ENCODE data around the gene HIVEP3.

HIVEP3 gene

GRCh38 chr1:41730806-41731205, 187.9 kb downstream of the HIVEP3 start:
- no peaks in the 10 kb centered on the region for H3K36me3 ChIP-seq (ENCODE audit: insufficient read depth)
- H3K4me1 ChIP-seq (ENCODE audit: low read depth, poor library complexity, severe bottlenecking): peaks cover 45% of the 10 kb centered on the region
- H3K79me2 ChIP-seq (ENCODE audit: insufficient read depth, low read depth): no peaks in the 10 kb centered on the region
- TF ChIP-seq CTCF (conservative IDR thresholded peaks at IDR 0.05; ENCODE audit: low read depth, low read length): no peak
- no peaks in the 10 kb centered on the region for H3K27me3 ChIP-seq (ENCODE audit: insufficient read depth, low read depth)
- no peak overlapping the region for H3K9ac ChIP-seq
- H3K4me2 ChIP-seq: no peak overlapping the region
- no peak overlapping the region for H3K27ac ChIP-seq
- H2AFZ ChIP-seq (ENCODE audit: low read depth): no peak overlapping the region
- no peaks in the 10 kb centered on the region for H4K20me1 ChIP-seq (ENCODE audit: insufficient read depth)
- no peak overlapping the region for H3K4me3 ChIP-seq (IDR thresholded peaks at IDR 0.05; ENCODE audit: insufficient read depth, low read depth, low read length)

- no peaks in the 10 kb centered on the region for H4K20me1 ChIP-seq (ENCODE audit: insufficient read depth)
- H3K9ac ChIP-seq: peak overlapping the region; percentile 72
- H3K79me2 ChIP-seq (ENCODE audit: insufficient read depth, low read depth): no peaks in the 10 kb centered on the region
- no peaks in the 10 kb centered on the region for H3K36me3 ChIP-seq (ENCODE audit: insufficient read depth)
- no peaks in the 10 kb centered on the region for H3K27me3 ChIP-seq (ENCODE audit: insufficient read depth, low read depth)
- H3K4me2 ChIP-seq: peak overlapping the region; percentile 85
- peak overlapping the region; percentile 58 for H2AFZ ChIP-seq (ENCODE audit: low read depth)
- no peak overlapping the region for H3K4me3 ChIP-seq (IDR thresholded peaks at IDR 0.05; ENCODE audit: insufficient read depth, low read depth, low read length)
- TF ChIP-seq CTCF (conservative IDR thresholded peaks at IDR 0.05; ENCODE audit: low read depth, low read length): no peak
- H3K4me1 ChIP-seq (ENCODE audit: low read depth, poor library complexity, severe bottlenecking): peaks cover 64% of the 10 kb centered on the region
- H3K27ac ChIP-seq: peak overlapping the region; percentile 88
Observed at GRCh38 chr1:41728403-41729202, 190.1 kb downstream of the HIVEP3 start.

- Histone ChIP-seq H3K4me1 (ENCODE audit: low read depth, poor library complexity, severe bottlenecking) (peaks cover 64% of the 10 kb centered on the region), H3K4me3 (IDR thresholded peaks at IDR 0.05; ENCODE audit: insufficient read depth, low read depth, low read length) (no peak overlapping the region), H3K36me3 (ENCODE audit: insufficient read depth) (no peaks in the 10 kb centered on the region), H3K27ac (peak overlapping the region; percentile 88), H3K27me3 (ENCODE audit: insufficient read depth, low read depth) (no peaks in the 10 kb centered on the region), H3K4me2 (peak overlapping the region; percentile 85), H4K20me1 (ENCODE audit: insufficient read depth) (no peaks in the 10 kb centered on the region), H3K79me2 (ENCODE audit: insufficient read depth, low read depth) (no peaks in the 10 kb centered on the region), H3K9ac (peak overlapping the region; percentile 61; the same call in 1 of the 2 replicates), H2AFZ (ENCODE audit: low read depth) (peak overlapping the region; percentile 63; the same call in 1 of the 2 replicates)
- no peak for TF ChIP-seq CTCF (conservative IDR thresholded peaks at IDR 0.05; ENCODE audit: low read depth, low read length)
Observed at GRCh38 chr1:41727749-41728115, 191.0 kb downstream of the HIVEP3 start.

GRCh38 chr1:41726899-41727748, 191.6 kb downstream of the HIVEP3 start:
- Histone ChIP-seq H3K27me3 (ENCODE audit: insufficient read depth, low read depth) (no peaks in the 10 kb centered on the region), H3K27ac (peak overlapping the region; percentile 88), H2AFZ (ENCODE audit: low read depth) (peak overlapping the region; percentile 63; the same call in 1 of the 2 replicates), H3K4me1 (ENCODE audit: low read depth, poor library complexity, severe bottlenecking) (peaks cover 64% of the 10 kb centered on the region), H3K4me2 (peak overlapping the region; percentile 85), H3K36me3 (ENCODE audit: insufficient read depth) (no peaks in the 10 kb centered on the region), H4K20me1 (ENCODE audit: insufficient read depth) (no peaks in the 10 kb centered on the region), H3K9ac (peak overlapping the region; percentile 61), H3K4me3 (IDR thresholded peaks at IDR 0.05; ENCODE audit: insufficient read depth, low read depth, low read length) (no peak overlapping the region), H3K79me2 (ENCODE audit: insufficient read depth, low read depth) (no peaks in the 10 kb centered on the region)
- peak; percentile 41; the same call in 1 of the 2 replicates for TF ChIP-seq CTCF (conservative IDR thresholded peaks at IDR 0.05; ENCODE audit: low read depth, low read length)

All from KMS-11 (cell line).